H1 (cell line): ENCODE measurements around the gene TMEM107.

Experiments
- BRCA1 ChIP-seq: IDR thresholded peaks from 2 replicates; pipeline ENCODE4 v1.6.1; 2012; ENCODE audit warnings: low read depth, low read length, improper control_type of control experiment
- CEBPB ChIP-seq: IDR thresholded peaks from 2 replicates; pipeline ENCODE4 v1.6.1; 2012; ENCODE audit warnings: low read depth, low read length
- CHD1 ChIP-seq: IDR thresholded peaks from 2 replicates; pipeline ENCODE4 v1.6.1; 2012; ENCODE audit warnings: low read depth, low read length, improper control_type of control experiment
- POLR2A ChIP-seq, 2 experiments: IDR thresholded peaks; 1 replicate in 1 of 2; 2 replicates in 1 of 2; pipeline ENCODE4 v1.6.1; 2011; ENCODE audit warnings: low read depth in 2 of 2, low read length in 2 of 2, mild to moderate bottlenecking in 2 of 2; ENCODE audit errors: control extremely low read depth in 1 of 2
- POLR2AphosphoS5 ChIP-seq: IDR thresholded peaks from 2 replicates; pipeline ENCODE4 v1.6.1; 2011; ENCODE audit warnings: low read depth, low read length
- TF ChIP-seq, protein P1 (sequence below), 3 experiments: IDR thresholded peaks; 1 replicate in 2 of 3; 2 replicates in 1 of 3; pipeline versions ENCODE4 v1.5.1 to v1.6.1; 2011; ENCODE audit warnings: low read length in 3 of 3, mild to moderate bottlenecking in 3 of 3, inconsistent platforms in 2 of 3, low read depth in 1 of 3, moderate library complexity in 1 of 3; ENCODE audit not compliant: insufficient read depth in 1 of 3; ENCODE audit errors: control extremely low read depth in 1 of 3

DNA sequence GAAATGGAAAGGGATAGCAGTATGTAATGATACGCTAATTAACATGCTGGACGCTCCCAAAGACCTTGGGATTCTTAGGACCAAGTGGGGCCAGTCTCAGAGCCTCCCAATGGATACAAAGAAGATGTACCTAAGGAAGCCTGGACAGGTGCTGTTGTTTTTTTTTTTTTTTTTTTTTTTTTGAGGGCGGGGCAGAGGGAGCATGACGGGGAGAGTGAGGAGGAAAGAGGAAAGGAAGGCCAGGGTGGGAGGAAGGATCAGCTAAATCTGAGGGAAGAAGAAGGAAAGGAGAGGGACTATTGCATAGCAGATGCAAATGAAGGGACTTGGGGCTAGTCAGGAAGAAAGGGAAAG lies 16.0 kb downstream of the TMEM107 start:
- TF ChIP-seq, protein P1, sequence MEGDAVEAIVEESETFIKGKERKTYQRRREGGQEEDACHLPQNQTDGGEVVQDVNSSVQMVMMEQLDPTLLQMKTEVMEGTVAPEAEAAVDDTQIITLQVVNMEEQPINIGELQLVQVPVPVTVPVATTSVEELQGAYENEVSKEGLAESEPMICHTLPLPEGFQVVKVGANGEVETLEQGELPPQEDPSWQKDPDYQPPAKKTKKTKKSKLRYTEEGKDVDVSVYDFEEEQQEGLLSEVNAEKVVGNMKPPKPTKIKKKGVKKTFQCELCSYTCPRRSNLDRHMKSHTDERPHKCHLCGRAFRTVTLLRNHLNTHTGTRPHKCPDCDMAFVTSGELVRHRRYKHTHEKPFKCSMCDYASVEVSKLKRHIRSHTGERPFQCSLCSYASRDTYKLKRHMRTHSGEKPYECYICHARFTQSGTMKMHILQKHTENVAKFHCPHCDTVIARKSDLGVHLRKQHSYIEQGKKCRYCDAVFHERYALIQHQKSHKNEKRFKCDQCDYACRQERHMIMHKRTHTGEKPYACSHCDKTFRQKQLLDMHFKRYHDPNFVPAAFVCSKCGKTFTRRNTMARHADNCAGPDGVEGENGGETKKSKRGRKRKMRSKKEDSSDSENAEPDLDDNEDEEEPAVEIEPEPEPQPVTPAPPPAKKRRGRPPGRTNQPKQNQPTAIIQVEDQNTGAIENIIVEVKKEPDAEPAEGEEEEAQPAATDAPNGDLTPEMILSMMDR (IDR thresholded peaks at IDR 0.05; ENCODE audit: control extremely low read depth in 1 of 3, insufficient read depth in 1 of 3, low read depth in 1 of 3, low read length in 3 of 3), result no peak
- no peak for TF ChIP-seq POLR2AphosphoS5
- no peak for TF ChIP-seq POLR2A (IDR thresholded peaks at IDR 0.05; ENCODE audit: control extremely low read depth in 1 of 2, low read depth in 2 of 2, low read length in 2 of 2)
- no peak for TF ChIP-seq CHD1
- TF ChIP-seq CEBPB, result no peak
- no peak for TF ChIP-seq BRCA1
